HCT116 (cell line): ENCODE results near the gene ITPR2. TPM values are rescaled to one million over a fixed set of nuclear protein-coding genes. Genes with fewer than 3 reads are reported as not detected.
A peak's percentile ranks its signal among the peaks of the same experiment; 100 is the strongest.

Experiments
- ATAC-seq: fragments of 200-7000 bp; cut with Tn5 transposase; 2 replicates; pipeline ENCODE4 v1.9.1; 2020; ENCODE audit warnings: mild to moderate bottlenecking, moderate library complexity
- BruUV-seq: library from RNA; stranded (reverse); fragments of 400-500 nt; replicated peaks from 2 replicates; lab custom pipeline; 2021; lab: Mats Ljungman, UMichigan
- CTCF ChIA-PET: fragments of 300-600 bp; sonication (Branson Sonifier 250); formaldehyde crosslinking; loops from one replicate; lab custom pipeline; 2021; ENCODE audit warnings: antibody characterized with exemption; lab: Charles Lee
- POLR2A ChIA-PET: fragments of 300-600, 350-600 bp; sonication (Branson Sonifier 250); formaldehyde crosslinking; loops from one replicate; lab custom pipeline; 2021; ENCODE audit warnings: antibody characterized with exemption; lab: Charles Lee
- RAD21 ChIA-PET, 2 experiments: fragments of 300-600 bp; sonication (Branson Sonifier 250); formaldehyde crosslinking; loops; one replicate each; lab custom pipeline; 2023; ENCODE audit warnings: low total read pairs in 2 of 2; ENCODE audit not compliant: uncharacterized antibody in 2 of 2, unreplicated experiment in 2 of 2, low non-redundant PET in 1 of 2; lab: Charles Lee
- DNase-seq: peaks from one replicate; pipeline ENCODE4 v3.0.0-alpha.2; 2010; ENCODE audit warnings: low read depth, low spot score
- H2AFZ ChIP-seq: fragments of 200-600 bp; shearing (Covaris generic), sonication (generic); 2 replicates; pipeline ENCODE4 v1.6.1; 2017; ENCODE audit warnings: low read depth, mixed run types, mixed read lengths, antibody characterized with exemption, low read length; ENCODE audit not compliant: poor library complexity, severe bottlenecking
- H3K27ac ChIP-seq: 2 replicates; pipeline ENCODE4 v1.5.1; 2012; ENCODE audit warnings: low read depth, low read length
- H3K27me3 ChIP-seq: fragments of 200-600 bp; sonication (generic); 2 replicates; pipeline ENCODE4 v1.6.1; 2016; ENCODE audit warnings: mixed run types, low read length, mixed read lengths; ENCODE audit not compliant: insufficient read depth
- H3K36me3 ChIP-seq, 2 experiments: fragments of 200-500 bp in 1 of 2; fragments of 200-600 bp in 1 of 2; sonication (Bioruptor generic) in 1 of 2; sonication (generic) in 1 of 2; 2 replicates each; pipeline versions ENCODE4 v1.5.1 to v1.6.1; 2014 to 2016; ENCODE audit warnings: low read length in 2 of 2, inconsistent platforms in 1 of 2, mixed read lengths in 1 of 2, mixed run types in 1 of 2; ENCODE audit not compliant: insufficient read depth in 2 of 2, control insufficient read depth in 1 of 2
- H3K4me1 ChIP-seq, 2 experiments: fragments of 200-600 bp in 1 of 2; sonication (generic) in 1 of 2; 2 replicates each; pipeline versions ENCODE4 v1.5.1 to v1.6.1; 2012 to 2017; ENCODE audit warnings: low read length in 2 of 2, inconsistent platforms in 1 of 2, mild to moderate bottlenecking in 1 of 2, mixed read lengths in 1 of 2, mixed run types in 1 of 2, moderate library complexity in 1 of 2; ENCODE audit not compliant: insufficient read depth in 2 of 2, control insufficient read depth in 1 of 2
- H3K4me2 ChIP-seq: fragments of 200-600 bp; sonication (generic); 2 replicates; pipeline ENCODE4 v1.6.1; 2017; ENCODE audit warnings: mixed run types, low read length, mixed read lengths
- H3K4me3 ChIP-seq, 2 experiments: fragments of 200-600 bp in 1 of 2; sonication (generic) in 1 of 2; replicated peaks in 1 of 2; 2 replicates each; pipeline ENCODE4 v1.5.1; 2011 to 2016; ENCODE audit warnings: low read length in 2 of 2, control low read depth in 1 of 2, low read depth in 1 of 2, mild to moderate bottlenecking in 1 of 2, mixed read lengths in 1 of 2, mixed run types in 1 of 2
- H3K79me2 ChIP-seq: fragments of 200-600 bp; sonication (generic); 2 replicates; pipeline ENCODE4 v1.6.1; 2017; ENCODE audit warnings: mild to moderate bottlenecking, mixed run types, low read length, moderate library complexity, mixed read lengths; ENCODE audit not compliant: insufficient read depth
- H3K9ac ChIP-seq: fragments of 200-600 bp; sonication (generic); 2 replicates; pipeline ENCODE4 v1.6.1; 2016; ENCODE audit warnings: low read length, mixed read lengths
- H3K9me2 ChIP-seq: fragments of 200-600 bp; sonication (generic), shearing (Covaris generic); 2 replicates; pipeline ENCODE4 v1.6.1; 2017; ENCODE audit warnings: mixed run types, mild to moderate bottlenecking, moderate library complexity; ENCODE audit not compliant: insufficient read depth
- H3K9me3 ChIP-seq, 2 experiments: fragments of 200-500 bp in 1 of 2; fragments of 200-600 bp in 1 of 2; sonication (Bioruptor generic) in 1 of 2; sonication (generic) in 1 of 2; 2 replicates each; pipeline ENCODE4 v1.6.1; 2014 to 2017; ENCODE audit warnings: low read length in 2 of 2, mixed read lengths in 2 of 2, inconsistent platforms in 1 of 2, low read depth in 1 of 2, mild to moderate bottlenecking in 1 of 2, mixed run types in 1 of 2, moderate library complexity in 1 of 2; ENCODE audit not compliant: control insufficient read depth in 1 of 2, insufficient read depth in 1 of 2
- H4K20me1 ChIP-seq: fragments of 200-600 bp; sonication (generic), shearing (Covaris generic); 2 replicates; pipeline ENCODE4 v1.6.1; 2017; ENCODE audit warnings: mixed run types, mild to moderate bottlenecking, moderate library complexity; ENCODE audit not compliant: insufficient read depth
- EGR1 ChIP-seq: IDR thresholded peaks from 2 replicates; pipeline ENCODE4 v1.6.1; 2012; ENCODE audit warnings: low read depth
- ELF1 ChIP-seq: IDR thresholded peaks from 2 replicates; pipeline ENCODE4 v1.6.1; 2012; ENCODE audit warnings: low read depth, borderline replicate concordance
- FOSL1 ChIP-seq: IDR thresholded peaks from 2 replicates; pipeline ENCODE4 v1.6.1; 2012; ENCODE audit warnings: low read depth
- POLR2AphosphoS5 ChIP-seq: IDR thresholded peaks from 2 replicates; pipeline ENCODE4 v1.6.1; 2011; ENCODE audit warnings: mild to moderate bottlenecking, low read depth, low read length, moderate library complexity
- TCF7L2 ChIP-seq: IDR thresholded peaks from 2 replicates; pipeline ENCODE4 v1.7.0; 2011; ENCODE audit warnings: borderline replicate concordance, inconsistent platforms; ENCODE audit not compliant: insufficient read depth, insufficient read length; ENCODE audit errors: extremely low read depth
- intact Hi-C: fragments of 100-400 bp; cut with micrococcal nuclease; formaldehyde crosslinking; loops from 2 replicates; pipeline ENCODE4 v1.10.0; 2022
- total RNA-seq: library from RNA; stranded (reverse); gene quantifications from one replicate; pipeline ENCODE4 v1.2.1, GENCODE V29; 2021; ENCODE audit not compliant: unreplicated experiment

Gene ITPR2
- total RNA-seq, 1 experiment from 2014 or later = 6.5 TPM

GRCh38 chr12:26694402-26694801 is 138.6 kb downstream of the ITPR2 start:
- Histone ChIP-seq H3K4me1 (peaks cover 5 to 23% of the 10 kb centered on the region in 2 experiments), H3K9me2 (no peaks in the 10 kb centered on the region), H2AFZ (no peak overlapping the region), H3K36me3 (no peaks in the 10 kb centered on the region), H3K79me2 (no peaks in the 10 kb centered on the region), H3K27me3 (no peaks in the 10 kb centered on the region), H3K4me3 (no peak overlapping the region), H3K9me3 (no peaks in the 10 kb centered on the region), H3K4me2 (no peak overlapping the region), H4K20me1 (no peaks in the 10 kb centered on the region), H3K9ac (no peak overlapping the region), H3K27ac (no peak overlapping the region)
- intact Hi-C loops = no loop called here
- no peak for ATAC-seq
- no TSS peak for BruUV-seq
- ChIA-PET POLR2A (no interaction called here), RAD21 (no interaction called here), CTCF (no interaction called here)
- TF ChIP-seq ELF1 (no peak), POLR2AphosphoS5 (no peak), EGR1 (no peak)
- no peak for DNase-seq

DNA sequence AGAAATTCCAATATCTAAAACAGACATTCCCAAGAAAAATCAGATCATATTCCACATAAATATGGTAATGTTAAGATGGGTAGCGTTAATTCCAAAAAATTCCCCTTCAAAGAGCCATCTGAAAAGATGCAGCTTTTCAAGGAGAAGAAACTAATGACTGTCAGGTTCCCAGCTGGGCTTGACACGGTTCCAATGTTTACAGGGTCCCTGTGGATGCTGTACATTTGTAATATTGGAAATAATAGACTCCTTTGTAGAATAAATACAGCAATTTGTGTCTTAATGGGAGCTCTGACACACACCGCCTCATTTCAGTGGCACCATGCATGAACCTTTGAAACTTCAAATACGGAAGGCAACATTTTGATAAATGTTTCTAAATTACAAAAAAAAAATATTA is 140.6 kb downstream of the ITPR2 start:
- H3K9me2 ChIP-seq = no peaks in the 10 kb centered on the region
- no peak for DNase-seq
- POLR2A ChIA-PET = no interaction called here
- RAD21 ChIA-PET = no interaction called here
- no peaks in the 10 kb centered on the region for H3K79me2 ChIP-seq
- H3K4me2 ChIP-seq = peak overlapping the region; percentile 80
- H3K4me1 ChIP-seq = peaks cover 5 to 23% of the 10 kb centered on the region in 2 experiments
- H3K36me3 ChIP-seq = no peaks in the 10 kb centered on the region
- H4K20me1 ChIP-seq = no peaks in the 10 kb centered on the region
- no peak overlapping the region for H3K9ac ChIP-seq
- no TSS peak for BruUV-seq
- intact Hi-C loops = no loop called here
- no peaks in the 10 kb centered on the region for H3K27me3 ChIP-seq
- H2AFZ ChIP-seq = no peak overlapping the region
- no peaks in the 10 kb centered on the region for H3K9me3 ChIP-seq
- H3K4me3 ChIP-seq = no peak overlapping the region
- no peak overlapping the region for H3K27ac ChIP-seq
- no peak for ATAC-seq
- CTCF ChIA-PET = interaction anchor here (4.8 kb wide), 1 partner anchor 10 kb away, joined by 30 read pairs; no protein-coding TSS in a partner anchor
- TF ChIP-seq TCF7L2 (no peak), FOSL1 (no peak)
